Muscle of leg (tissue), 11 donors: ENCODE data around the gene C2orf81. TPM values are rescaled to one million over a fixed set of nuclear protein-coding genes. Genes with fewer than 3 reads are reported as not detected.

Experiments
- DNase-seq: peaks from one replicate; pipeline ENCODE4 v3.0.0; 2013
- H3K27ac ChIP-seq: one replicate; pipeline ENCODE4 v1.5.1; 2013; ENCODE audit warnings: mild to moderate bottlenecking, low read length, control low read depth
- H3K27me3 ChIP-seq: one replicate; pipeline ENCODE4 v1.6.1; 2013; ENCODE audit warnings: low read length; ENCODE audit not compliant: control insufficient read depth, insufficient read depth
- H3K36me3 ChIP-seq: one replicate; pipeline ENCODE4 v1.6.1; 2013; ENCODE audit warnings: low read length; ENCODE audit not compliant: control insufficient read depth, insufficient read depth
- H3K4me1 ChIP-seq: one replicate; pipeline ENCODE4 v1.6.1; 2013; ENCODE audit warnings: low read length; ENCODE audit not compliant: control insufficient read depth, insufficient read depth
- H3K4me3 ChIP-seq: one replicate; pipeline ENCODE4 v1.5.1; 2013; ENCODE audit warnings: low read length, control low read depth
- H3K9me3 ChIP-seq: replicated peaks from 2 replicates; pipeline ENCODE4 v1.6.1; 2013; ENCODE audit warnings: low read depth, low read length; ENCODE audit not compliant: control insufficient read depth
- WGBS: methylation state at CpG from one replicate; pipeline ENCODE4 v1.1.5; 2013; ENCODE audit warnings: missing lambda C conversion rate; ENCODE audit not compliant: insufficient coverage; 5-methylcytosine and 5-hydroxymethylcytosine counted together
- polyA plus RNA-seq, 8 donors: library from polyadenylated mRNA; unstranded; fragments of 120-200 nt; gene quantifications; one replicate each; pipeline versions ENCODE4 v1.2.1 to v1.2.3, GENCODE V29; 2013; ENCODE audit warnings: inconsistent platforms in 1 of 8, low replicate concordance in 1 of 8; ENCODE audit not compliant: insufficient read length in 8 of 8, insufficient read depth in 1 of 8
- total RNA-seq: library from RNA; stranded (reverse); fragments of 120-200 nt; gene quantifications from one replicate; pipeline ENCODE4 v1.2.4, GENCODE V29; 2013

C2orf81 gene
- total and polyA plus RNA-seq, 9 donors: 1.4 to 3.6 (median 2.6) TPM

DNA sequence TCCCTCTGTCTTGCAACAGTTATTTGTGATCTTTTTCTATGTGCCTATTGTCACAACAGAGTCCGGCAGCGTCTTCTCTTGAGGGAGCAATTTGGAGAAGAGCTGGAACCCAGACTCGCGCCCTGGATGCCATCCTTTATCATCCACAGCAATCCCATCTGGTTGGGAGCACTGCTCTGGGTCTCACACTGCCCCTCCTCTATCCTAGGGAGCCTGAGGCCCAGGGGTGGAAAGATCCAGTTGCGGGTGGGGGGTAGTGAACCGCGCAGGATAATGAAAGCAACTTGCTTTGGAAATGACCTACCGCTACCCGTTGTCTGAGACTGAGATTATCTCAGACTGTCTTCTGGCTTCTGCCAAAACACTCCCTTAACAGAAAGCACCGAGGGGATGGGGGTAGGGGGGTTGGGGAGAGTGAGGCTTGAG, 37.5 kb upstream of the C2orf81 start:
- peaks cover 26% of the 10 kb centered on the region for H3K36me3 ChIP-seq
- no peaks in the 10 kb centered on the region for H3K27me3 ChIP-seq
- peak overlapping the region; percentile 72 for H3K27ac ChIP-seq
- no CpG with 5 or more reads among the region's 10 CpGs for WGBS
- H3K4me3 ChIP-seq: peak overlapping the region; percentile 65
- H3K9me3 ChIP-seq: no peaks in the 10 kb centered on the region
- peaks cover 30% of the 10 kb centered on the region for H3K4me1 ChIP-seq
- no peak for DNase-seq

DNA sequence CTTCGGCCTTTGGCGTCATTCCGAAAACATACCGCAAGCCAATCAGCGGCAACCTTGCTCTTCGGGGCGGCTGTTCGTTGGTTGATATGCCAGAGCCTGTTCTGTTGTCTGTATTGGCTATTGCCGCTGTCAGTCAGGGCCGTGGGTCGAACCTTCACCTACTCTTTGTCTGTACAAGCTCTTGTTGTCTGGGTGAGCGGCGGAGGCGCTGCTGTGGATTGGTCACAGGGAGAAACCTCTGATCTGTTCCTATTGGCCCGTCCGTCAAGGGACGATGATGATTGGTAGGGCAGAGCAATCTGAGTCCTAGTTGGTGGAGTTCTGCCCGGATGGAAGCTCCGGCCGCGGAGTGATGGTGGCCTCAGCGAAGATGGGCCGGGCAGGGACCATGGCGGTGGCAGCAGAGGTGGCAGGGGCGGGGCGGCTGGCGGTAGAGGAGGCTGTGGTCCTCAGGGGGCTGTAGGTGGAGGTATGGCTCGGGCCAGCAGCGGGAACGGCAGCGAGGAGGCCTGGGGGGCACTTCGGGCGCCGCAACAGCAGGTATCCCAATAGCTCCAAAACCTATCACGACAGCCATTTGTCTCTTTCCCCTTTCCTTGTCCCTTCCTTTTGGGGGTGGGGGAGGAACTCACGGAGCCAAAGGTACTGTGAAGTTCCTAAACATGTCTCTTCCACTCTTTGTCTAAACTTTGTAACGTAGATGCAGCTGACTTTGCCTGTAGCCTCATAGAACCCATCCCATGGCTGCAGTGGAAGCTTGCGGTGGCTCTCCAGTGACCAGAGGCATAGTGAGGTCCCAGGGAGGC, 36.9 kb upstream of the C2orf81 start, which contains the start of gene WBP1:
Gene WBP1, plus strand, starts transcription at position 307 of the 806 bp plus-strand sequence. Its CDS starts 165 bp downstream, at position 472.
- Histone ChIP-seq H3K9me3 (no peaks in the 10 kb centered on the region), H3K27me3 (no peaks in the 10 kb centered on the region), H3K4me3 (peak within 1 kb of the TSS; percentile 83), H3K4me1 (peaks cover 29% of the 10 kb centered on the region), H3K36me3 (peaks cover 26% of the 10 kb centered on the region), H3K27ac (peak within 1 kb of the TSS; percentile 100)
- WGBS: 0% methylated on average over 16 of the region's 38 CpGs
- DNase-seq: peak; percentile 100

DNA sequence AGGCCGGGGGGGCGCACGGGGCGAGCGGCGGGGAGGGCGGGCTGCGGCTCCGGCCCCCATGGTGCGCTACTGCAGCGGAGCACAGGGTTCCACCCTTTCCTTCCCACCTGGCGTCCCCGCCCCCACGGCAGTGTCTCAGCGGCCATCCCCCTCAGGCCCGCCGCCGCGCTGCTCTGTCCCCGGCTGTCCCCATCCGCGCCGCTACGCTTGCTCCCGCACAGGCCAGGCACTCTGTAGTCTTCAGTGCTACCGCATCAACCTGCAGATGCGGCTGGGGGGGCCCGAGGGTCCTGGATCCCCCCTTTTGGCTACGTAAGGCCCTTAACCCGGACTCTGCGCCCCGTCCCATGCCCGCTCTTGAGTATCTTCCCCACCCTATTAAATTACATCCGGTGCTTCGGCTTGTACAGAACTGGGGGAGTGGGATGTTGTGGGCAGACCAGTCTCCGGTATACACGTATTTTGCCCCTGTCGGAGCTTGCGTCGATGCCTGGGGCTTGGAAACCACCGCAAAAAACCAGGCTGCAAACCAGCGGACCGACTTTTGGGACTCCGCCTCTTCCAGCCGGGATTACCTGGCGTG, 36.2 kb upstream of the C2orf81 start:
- Histone ChIP-seq H3K4me1 (peaks cover 29% of the 10 kb centered on the region), H3K27ac (peak overlapping the region; percentile 100), H3K9me3 (no peaks in the 10 kb centered on the region), H3K4me3 (peak overlapping the region; percentile 83), H3K27me3 (no peaks in the 10 kb centered on the region), H3K36me3 (peaks cover 21% of the 10 kb centered on the region)
- peak; percentile 82 for DNase-seq
- WGBS: 0% methylated on average over 35 of the region's 46 CpGs

DNA sequence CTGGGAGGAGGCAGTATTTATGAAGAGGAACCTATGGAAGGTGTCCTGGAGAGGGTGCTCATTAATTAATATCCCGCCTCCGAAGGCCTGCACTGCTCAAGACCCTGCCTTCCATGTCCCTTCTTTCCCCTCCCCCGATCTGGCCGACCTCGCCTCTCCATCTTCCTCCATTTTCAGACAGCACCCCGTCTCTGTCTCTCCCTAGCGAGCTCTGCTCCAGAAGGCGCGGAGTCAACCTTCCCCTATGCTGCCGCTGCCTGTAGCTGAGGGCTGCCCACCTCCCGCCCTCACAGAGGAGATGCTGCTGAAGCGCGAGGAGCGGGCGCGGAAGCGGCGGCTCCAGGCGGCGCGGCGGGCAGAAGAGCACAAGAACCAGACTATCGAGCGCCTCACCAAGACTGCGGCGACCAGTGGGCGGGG, 35.7 kb upstream of the C2orf81 start:
- under 1% methylated on average over 25 of the region's 27 CpGs for WGBS
- H3K4me1 ChIP-seq: peaks cover 29% of the 10 kb centered on the region
- H3K27ac ChIP-seq: peak overlapping the region; percentile 100
- no peaks in the 10 kb centered on the region for H3K27me3 ChIP-seq
- DNase-seq: no peak
- H3K36me3 ChIP-seq: peaks cover 16% of the 10 kb centered on the region
- no peaks in the 10 kb centered on the region for H3K9me3 ChIP-seq
- peak overlapping the region; percentile 83 for H3K4me3 ChIP-seq

DNA sequence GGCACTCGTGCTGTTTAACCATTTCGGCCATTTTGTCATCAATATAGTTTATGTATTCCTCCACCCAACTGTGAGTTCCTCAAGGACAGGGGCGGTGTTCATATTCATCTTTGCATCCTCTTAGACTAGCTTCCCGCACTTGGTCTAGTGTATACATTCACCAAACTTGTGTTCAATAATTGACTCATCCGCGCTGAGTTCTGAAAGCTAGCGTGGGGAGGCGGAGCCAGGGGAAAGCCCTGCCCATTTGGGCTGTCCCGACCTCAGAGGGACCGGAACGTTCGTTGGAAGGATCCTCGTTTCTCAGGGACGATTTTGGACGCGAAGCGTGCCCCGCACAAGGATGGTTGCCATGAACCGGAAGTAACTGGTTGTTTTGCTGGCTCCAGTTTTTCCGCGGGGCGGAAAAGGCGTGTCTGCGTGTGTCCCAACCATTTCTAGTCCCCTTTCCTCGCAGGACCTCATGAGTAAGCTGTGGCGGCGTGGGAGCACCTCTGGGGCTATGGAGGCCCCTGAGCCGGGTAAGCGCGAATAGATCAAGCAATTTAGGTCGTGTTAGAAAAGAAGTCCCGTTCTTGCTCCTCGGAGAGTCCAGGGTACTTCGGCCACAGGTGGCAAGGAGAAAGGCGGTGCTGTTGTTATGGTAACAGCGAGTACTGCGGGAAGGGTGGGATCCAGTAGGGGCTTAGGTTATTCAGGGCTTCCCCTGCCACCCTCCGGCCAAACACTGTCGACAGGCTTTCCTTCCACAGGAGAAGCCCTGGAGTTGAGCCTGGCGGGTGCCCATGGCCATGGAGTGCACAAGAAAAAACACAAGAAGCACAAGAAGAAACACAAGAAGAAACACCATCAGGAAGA, 33.5 kb upstream of the C2orf81 start, which contains the start of gene INO80B:
Gene INO80B, plus strand, starts transcription at position 434 of the 858 bp plus-strand sequence. Its CDS starts 30 bp downstream, at position 464.
- H3K27me3 ChIP-seq: no peaks in the 10 kb centered on the region
- H3K4me1 ChIP-seq: peaks cover 29% of the 10 kb centered on the region
- peak within 1 kb of the TSS; percentile 84 for H3K4me3 ChIP-seq
- WGBS: under 1% methylated on average over 32 of the region's 40 CpGs
- H3K36me3 ChIP-seq: no peaks in the 10 kb centered on the region
- H3K9me3 ChIP-seq: no peaks in the 10 kb centered on the region
- peak; percentile 99 for DNase-seq
- peak within 1 kb of the TSS; percentile 62 for H3K27ac ChIP-seq

DNA sequence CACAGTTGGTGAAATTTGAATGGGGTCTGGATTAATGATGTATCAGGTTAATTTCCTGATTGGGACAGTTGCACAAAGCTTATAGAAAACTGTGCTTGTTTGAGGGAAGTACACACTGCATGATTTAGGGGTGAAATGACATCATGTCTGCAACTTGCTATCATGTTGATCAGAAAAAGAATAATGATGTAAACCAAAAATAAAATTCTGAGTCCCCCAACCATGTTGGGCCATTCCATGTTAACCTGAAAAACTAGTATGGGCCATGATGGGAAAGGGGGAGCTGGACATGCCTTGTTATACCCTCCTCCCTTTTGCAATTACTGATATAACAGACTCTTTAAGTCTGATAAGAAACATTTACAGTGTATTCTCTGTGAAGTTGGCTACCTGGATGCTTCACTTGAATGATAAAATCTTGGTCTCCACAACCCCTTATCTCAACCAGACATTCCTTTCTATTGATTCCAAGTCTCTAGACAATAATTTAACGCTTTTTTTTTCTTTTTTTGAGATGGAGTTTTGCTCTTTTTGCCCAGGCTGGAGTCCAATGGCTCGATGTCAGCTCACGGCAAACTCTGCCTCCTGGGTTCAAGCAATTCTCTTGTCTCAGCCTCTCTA, 29.3 kb upstream of the C2orf81 start:
- Histone ChIP-seq H3K4me1 (peaks cover 7% of the 10 kb centered on the region), H3K9me3 (no peaks in the 10 kb centered on the region), H3K27me3 (peaks cover 2% of the 10 kb centered on the region), H3K27ac (no peak overlapping the region), H3K4me3 (no peak overlapping the region), H3K36me3 (no peaks in the 10 kb centered on the region)
- DNase-seq: no peak
- WGBS: no CpG with 5 or more reads among the region's 3 CpGs

DNA sequence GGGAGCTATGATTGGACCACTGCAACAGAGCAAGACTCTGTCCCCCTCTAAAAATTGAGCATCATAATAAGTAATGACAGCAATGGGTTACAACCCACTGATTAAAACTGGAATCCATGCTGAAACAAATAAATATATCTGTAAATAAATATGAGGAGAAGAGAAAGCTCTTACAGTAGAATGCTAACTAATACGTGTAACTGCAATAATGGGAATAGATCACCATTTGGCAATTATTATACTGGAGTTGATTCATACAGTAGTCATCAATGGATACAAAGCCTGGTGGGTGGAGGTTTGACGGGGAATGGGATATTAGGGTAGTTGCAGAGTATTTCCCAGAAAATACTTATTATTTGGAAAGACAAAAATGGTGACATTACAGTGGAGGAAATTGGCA, 27.4 kb upstream of the C2orf81 start:
- no peak overlapping the region for H3K27ac ChIP-seq
- no peak overlapping the region for H3K4me3 ChIP-seq
- no peaks in the 10 kb centered on the region for H3K36me3 ChIP-seq
- H3K27me3 ChIP-seq: peaks cover 2% of the 10 kb centered on the region
- peaks cover 6% of the 10 kb centered on the region for H3K4me1 ChIP-seq
- 100% methylated on average over 1 of the region's 2 CpGs for WGBS
- H3K9me3 ChIP-seq: no peaks in the 10 kb centered on the region
- no peak for DNase-seq

DNA sequence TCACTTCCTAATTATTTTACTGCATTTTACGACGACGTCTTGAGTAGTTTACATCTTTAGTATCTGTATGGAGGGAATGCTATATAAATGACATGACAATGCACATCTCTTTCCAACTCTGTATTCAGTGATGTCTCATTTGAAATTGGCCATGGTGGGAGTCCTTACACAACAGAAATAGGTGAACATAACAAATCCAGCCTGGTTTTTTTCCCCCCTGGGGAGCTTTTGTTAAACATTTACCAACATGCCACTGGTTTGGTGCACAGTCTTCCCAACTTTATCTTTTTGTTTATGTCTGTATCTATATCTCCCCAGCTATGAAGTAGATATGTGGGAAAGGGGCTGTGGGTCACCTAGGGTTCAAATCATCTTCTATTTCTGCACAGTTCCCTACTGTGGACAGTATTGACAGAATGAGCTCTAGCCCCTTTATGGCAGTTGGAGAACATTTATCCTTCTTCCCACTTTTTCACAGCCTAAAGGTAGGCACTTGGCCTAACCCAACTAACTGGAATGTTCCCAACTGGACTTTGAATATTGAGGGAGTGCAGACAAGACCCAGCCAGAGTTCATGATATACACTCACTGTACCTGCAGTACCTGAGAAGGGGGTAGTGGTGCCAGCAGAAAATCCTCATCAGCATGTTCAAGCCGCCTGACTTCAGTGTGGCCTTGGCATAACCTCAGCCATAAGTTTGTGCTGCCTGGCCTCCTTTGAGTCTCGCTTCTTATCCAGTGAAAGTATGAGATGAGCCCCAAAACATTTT, 26.0 kb upstream of the C2orf81 start:
- no CpG with 5 or more reads among the region's 5 CpGs for WGBS
- Histone ChIP-seq H3K27ac (no peak overlapping the region), H3K4me1 (peaks cover 6% of the 10 kb centered on the region), H3K4me3 (no peak overlapping the region), H3K9me3 (no peaks in the 10 kb centered on the region), H3K36me3 (no peaks in the 10 kb centered on the region), H3K27me3 (peaks cover 2% of the 10 kb centered on the region)
- no peak for DNase-seq
